ENCODE results near the gene RGS10.

The RGS10 gene

GRCh38 chr10:119497243-119497642 lies 45.3 kb downstream of the RGS10 start:
- DNase-seq (ENCODE audit: low read depth in 2 of 2) = no peak

GRCh38 chr10:119496273-119496672 lies 46.2 kb downstream of the RGS10 start:
- no peak for DNase-seq (ENCODE audit: low read depth in 2 of 2)

GRCh38 chr10:119495545-119495944 lies 47.0 kb downstream of the RGS10 start:
- DNase-seq (ENCODE audit: low read depth in 2 of 2) = no peak

DNA sequence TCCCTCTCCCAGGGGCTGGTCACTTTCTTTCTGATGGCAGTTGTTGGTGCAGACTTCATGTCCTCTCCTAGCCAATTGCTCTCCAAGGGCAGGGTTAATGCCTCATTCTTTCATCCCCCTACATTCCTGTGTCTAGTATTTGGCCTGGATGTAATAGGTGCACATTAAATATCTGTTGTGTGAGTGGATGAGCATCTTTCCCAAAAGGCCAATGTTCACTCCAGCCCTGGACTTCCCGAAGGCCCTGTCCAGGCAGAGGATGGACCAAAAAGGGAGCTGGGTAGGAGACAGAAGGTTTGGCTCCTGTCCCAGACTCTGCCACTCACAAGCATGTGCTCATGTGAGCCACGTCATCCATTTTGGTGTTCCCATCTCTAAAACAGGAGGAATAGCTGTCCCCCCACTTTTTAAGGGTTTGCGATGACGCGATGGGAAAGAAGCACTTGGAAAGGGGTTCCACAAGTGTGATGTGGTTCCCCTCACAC lies 47.5 kb downstream of the RGS10 start:
- DNase-seq (ENCODE audit: low read depth in 2 of 2) = no peak

DNA sequence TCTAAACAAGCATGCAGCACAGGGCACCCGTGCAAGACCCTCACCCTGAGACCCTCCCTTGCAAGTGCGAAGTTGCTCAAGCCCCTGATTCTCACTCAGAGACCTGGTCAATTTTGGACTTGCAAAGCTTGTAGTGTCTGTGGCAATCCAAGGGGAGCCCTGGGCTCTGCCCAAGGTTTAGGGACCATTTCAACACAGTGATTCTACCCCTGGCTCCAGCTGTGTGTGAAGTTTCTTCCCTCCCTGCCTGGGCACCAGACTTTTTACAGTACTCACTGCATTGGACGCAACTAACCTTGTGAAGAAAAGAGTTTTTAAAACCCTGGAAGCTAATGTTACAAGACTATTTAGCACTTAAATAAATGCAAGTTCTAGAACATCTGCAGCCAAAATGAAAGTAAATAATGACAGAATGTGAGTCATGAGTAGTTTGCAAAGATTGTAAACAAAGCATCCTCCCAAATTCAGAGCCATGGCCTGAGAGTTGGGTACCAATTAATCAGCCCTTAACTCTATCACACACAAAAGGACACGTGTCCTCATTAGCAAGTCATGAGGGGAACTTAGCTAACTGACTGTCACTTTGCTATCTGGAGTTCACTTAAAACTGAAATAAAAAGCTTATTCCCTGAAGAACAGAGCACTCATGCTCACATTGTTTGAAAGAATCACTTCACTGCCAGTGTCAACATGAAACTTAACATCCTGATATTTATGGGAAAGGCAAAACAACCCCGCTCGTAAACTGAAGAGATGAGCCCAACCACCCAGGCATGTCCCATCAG lies 48.1 kb downstream of the RGS10 start:
- DNase-seq (ENCODE audit: low read depth in 2 of 2) = no peak

GRCh38 chr10:119493155-119493554 lies 49.4 kb downstream of the RGS10 start:
- DNase-seq (ENCODE audit: low read depth in 2 of 2) = no peak

DNA sequence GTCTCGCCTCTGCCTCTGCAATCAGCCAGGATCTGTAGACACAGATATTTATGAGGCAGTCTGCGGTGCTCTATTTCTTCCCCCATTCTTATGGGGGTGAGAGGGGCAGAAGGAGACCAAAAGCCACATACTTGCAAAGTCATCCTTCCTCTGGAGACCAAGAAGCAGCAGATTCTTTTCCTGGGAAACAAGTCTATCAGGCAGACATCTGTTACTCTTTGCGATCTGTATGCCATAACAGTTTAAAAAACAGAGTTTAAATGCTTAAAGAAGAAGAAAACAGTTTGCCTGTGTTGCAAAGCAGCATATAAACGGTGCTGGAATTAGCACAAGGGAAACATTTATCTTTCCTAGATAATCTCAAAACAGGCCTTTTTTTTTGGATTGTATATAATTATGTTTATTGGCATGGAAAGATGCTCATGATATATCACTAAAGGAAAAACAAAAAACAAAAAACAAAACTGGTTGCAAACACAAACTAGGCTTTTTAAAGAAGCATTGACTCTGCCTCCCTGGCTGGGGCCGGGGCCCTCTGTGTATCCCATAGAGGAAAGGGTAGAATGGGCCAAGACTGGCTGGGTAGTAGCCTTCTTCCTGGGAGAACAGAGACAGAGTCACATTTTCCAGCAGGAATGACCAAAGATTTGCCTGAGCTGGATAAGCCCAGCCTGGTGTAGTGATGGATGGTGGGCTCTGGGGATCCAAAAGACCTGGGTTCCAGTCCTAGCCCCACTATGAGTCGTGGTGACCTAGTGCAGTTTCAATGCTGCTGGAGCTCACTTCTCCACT lies 50.4 kb downstream of the RGS10 start:
- no peak for DNase-seq (ENCODE audit: low read depth in 2 of 2)

DNA sequence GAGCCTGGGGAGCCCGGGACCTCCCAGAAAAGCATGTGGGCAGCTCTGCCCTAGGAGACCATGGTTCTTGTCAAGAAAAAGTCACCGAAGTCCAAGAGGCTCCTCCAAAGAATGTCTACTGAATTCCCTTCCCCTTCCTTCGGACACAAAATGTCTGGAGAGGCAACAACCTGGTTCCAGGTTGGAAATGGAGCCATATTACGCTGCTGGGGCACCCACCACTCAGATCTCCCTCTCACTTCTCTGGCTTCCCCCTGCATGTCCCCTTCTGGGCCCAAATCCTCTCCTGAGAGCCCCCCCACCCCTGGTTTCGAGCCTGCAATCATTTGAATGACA lies 52.6 kb downstream of the RGS10 start:
- no peak for DNase-seq (ENCODE audit: low read depth in 2 of 2)

DNA sequence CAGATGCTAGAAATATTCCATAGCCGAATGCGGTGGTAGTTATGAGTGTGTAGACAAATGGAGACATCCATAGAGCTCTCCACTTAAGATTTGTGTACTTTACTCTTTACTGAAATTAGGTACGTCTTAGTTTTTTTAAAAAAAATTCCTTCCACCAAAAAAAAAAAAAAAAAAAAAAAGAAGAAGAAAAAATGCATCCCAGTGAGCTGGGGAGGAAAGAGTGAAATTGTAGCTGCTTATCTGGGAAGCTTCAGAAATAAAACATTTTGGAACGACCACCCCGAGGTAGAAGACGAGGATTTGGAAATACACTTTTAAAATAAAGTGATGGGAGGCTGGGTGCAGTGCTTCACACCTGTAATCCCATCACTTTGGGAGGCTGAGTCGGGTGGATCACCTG lies 53.8 kb downstream of the RGS10 start:
- DNase-seq (ENCODE audit: low read depth in 2 of 2) = no peak

GRCh38 chr10:119483839-119484238 lies 58.7 kb downstream of the RGS10 start:
- no peak for DNase-seq (ENCODE audit: low read depth in 2 of 2)

DNA sequence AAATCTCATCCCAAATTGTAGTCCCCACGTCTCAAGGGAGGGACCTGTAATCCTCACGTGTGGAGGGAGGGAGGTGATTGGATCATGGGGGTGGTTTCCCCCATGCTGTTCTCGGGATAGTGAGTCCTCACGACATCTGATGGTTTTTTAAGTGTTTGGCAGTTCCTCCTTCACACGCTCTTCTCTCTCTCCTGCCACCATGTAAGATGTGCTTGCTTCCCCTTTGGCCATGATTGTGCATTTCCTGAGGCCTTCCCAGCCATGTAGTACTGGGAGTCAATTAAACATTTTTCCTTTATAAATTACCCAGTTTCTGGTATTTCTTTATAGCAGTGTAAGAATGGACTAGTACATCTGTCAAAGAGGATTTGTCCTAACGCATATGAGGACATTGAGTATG lies 59.5 kb downstream of the RGS10 start:
- DNase-seq (ENCODE audit: low read depth in 2 of 2) = no peak

- no peak for DNase-seq (ENCODE audit: low read depth in 2 of 2)
Observed at GRCh38 chr10:119481781-119482426, 60.6 kb downstream of the RGS10 start.

DNA sequence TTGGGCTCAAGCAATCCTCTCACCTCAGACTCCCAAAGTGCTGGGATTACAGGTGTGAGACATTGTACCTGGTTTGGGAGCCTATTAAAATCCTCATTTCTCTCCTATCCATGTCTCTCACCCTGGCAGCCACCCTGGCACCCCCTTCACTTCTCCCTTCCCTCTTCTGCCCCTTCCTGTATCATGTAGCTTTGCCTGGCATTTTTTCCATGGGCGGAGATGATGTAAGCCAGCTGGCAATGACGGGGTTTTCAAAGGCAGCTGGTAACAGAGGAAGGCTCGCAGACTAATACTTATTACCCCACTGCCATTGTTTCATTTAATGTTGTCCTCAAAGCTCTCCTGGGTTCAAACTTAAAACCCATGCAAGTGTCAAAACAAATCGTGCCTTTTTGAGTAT lies 61.9 kb downstream of the RGS10 start:
- DNase-seq (ENCODE audit: low read depth in 2 of 2) = no peak

DNA sequence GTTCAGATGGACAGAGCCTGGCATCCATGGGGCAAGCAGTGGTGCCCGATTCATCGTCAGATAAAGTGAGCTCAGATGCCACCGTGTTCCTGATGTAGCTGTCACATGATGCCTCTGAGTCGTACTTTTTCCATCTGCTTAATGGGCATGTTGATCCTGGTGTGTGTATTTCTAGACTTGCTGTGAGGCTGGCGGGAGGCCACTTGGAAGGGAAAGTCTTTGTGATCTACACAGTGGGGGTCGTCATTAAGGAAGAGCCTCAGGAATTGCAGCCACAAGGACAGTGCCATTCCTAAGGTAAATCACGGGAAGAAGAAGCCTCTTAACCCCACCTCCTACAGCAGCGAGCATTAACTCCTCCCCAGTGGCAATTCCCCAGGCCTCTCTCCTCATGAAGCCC lies 63.0 kb downstream of the RGS10 start:
- no peak for DNase-seq (ENCODE audit: low read depth in 2 of 2)

- no peak for DNase-seq (ENCODE audit: low read depth in 2 of 2)
Observed at GRCh38 chr10:119478811-119479341, 63.6 kb downstream of the RGS10 start.

- no peak for DNase-seq (ENCODE audit: low read depth in 2 of 2)
Observed at GRCh38 chr10:119478111-119478802, 64.3 kb downstream of the RGS10 start.

DNA sequence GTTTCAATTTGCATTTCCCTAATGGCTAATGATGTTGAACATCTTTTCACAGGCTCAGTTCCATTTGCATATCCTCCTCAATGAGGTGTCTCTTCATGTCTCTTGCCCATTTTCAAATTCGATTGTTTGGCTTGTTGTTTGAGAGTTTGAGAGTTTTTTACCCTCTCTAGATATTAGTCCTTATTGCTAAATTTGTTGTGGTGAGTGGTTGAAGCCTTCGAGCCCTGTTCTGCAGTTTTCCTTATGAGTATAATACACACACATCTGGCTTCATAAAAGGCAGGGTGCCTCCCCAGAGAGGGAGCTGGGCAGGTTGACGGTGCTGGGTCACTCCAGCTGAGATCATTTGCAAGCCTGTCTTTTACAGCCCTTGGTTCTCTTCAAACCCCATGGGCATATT lies 65.1 kb downstream of the RGS10 start:
- no peak for DNase-seq (ENCODE audit: low read depth in 2 of 2)

- no peak for DNase-seq (ENCODE audit: low read depth in 2 of 2)
Observed at GRCh38 chr10:119474606-119475005, 67.9 kb downstream of the RGS10 start.

GRCh38 chr10:119473771-119474170 lies 68.7 kb downstream of the RGS10 start:
- no peak for DNase-seq (ENCODE audit: low read depth in 2 of 2)

GRCh38 chr10:119470920-119471702 lies 71.4 kb downstream of the RGS10 start:
- no peak for DNase-seq (ENCODE audit: low read depth in 2 of 2)

DNA sequence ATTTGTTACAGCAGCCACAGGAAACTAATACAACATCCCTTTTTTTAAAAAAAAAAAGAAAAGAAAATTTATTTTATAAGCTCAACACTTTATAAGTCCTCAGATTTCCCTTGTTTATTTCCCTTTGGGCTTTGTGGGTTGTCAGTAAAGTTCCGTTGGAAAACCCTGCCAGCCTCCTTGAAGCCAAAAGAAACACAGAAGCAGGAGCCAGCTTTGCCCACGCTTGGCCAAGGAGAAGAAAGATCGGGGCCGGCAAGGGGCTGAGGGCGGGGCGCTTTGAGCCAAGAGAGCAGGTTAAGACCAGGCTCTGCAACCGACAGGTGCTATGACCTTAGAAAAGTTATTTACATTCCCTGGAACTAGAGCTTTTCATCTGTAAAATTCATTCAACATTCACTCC lies 72.7 kb downstream of the RGS10 start:
- DNase-seq (ENCODE audit: low read depth in 2 of 2) = no peak
